Measurements from ENCODE around the gene LPAR6. TPM values are rescaled to one million over a fixed set of nuclear protein-coding genes. Genes with fewer than 3 reads are reported as not detected.

LPAR6 gene
- total and polyA plus RNA-seq, 2 experiments from 2014 or later = 6.6 to 8.1 TPM

- Histone ChIP-seq H3K9me2 (ENCODE audit: insufficient read depth) (no peaks in the 10 kb centered on the region), H3K36me3 (ENCODE audit: low read depth) (no peaks in the 10 kb centered on the region), H3K9ac (peak overlapping the region; percentile 84), H3K4me2 (ENCODE audit: unreplicated experiment) (peak overlapping the region; percentile 97), H3K79me2 (ENCODE audit: insufficient read depth) (peaks cover 79% of the 10 kb centered on the region), H3K4me1 (ENCODE audit: insufficient read depth) (peaks cover 5% of the 10 kb centered on the region; the same call in 1 of the 2 replicates), H3F3A (ENCODE audit: insufficient read depth) (peaks cover 16% of the 10 kb centered on the region; the same call in 1 of the 2 replicates), H2AFZ (peak overlapping the region; percentile 77), H3K27me3 (replicated peaks; ENCODE audit: insufficient read depth) (no peaks in the 10 kb centered on the region), H3K9me3 (ENCODE audit: low read depth) (no peaks in the 10 kb centered on the region), H3K4me3 (peak overlapping the region; percentile 84), H3K27ac (peak overlapping the region; percentile 83), H4K20me1 (ENCODE audit: insufficient read depth) (no peaks in the 10 kb centered on the region)
- TF ChIP-seq EZH2 (IDR thresholded peaks at IDR 0.05; ENCODE audit: insufficient read depth, poor library complexity, severe bottlenecking) (no peak), EZH2phosphoT487 (IDR thresholded peaks at IDR 0.05; ENCODE audit: insufficient read depth, low read depth) (0 out of 2 replicates have a peak, but pooled peaks have one; percentile 14)
- peak; percentile 51 for DNase-seq
- 1 to 2% methylated on average over 13 of the region's 13 CpGs for WGBS, 2 experiments (ENCODE audit: low coverage in 1 of 2, low lambda C conversion rate in 2 of 2, missing lambda C conversion rate in 2 of 2)
- in situ Hi-C loops (cut with MboI) = no loop called here
Observed at GRCh38 chr13:48411841-48412531, 927 bp downstream of the LPAR6 start.

- Histone ChIP-seq H3K9me2 (ENCODE audit: insufficient read depth) (no peaks in the 10 kb centered on the region), H3K4me3 (peak overlapping the region; percentile 84), H3K27ac (peak overlapping the region; percentile 83), H3F3A (ENCODE audit: insufficient read depth) (peaks cover 16% of the 10 kb centered on the region; the same call in 1 of the 2 replicates), H3K36me3 (ENCODE audit: low read depth) (no peaks in the 10 kb centered on the region), H3K9me3 (ENCODE audit: low read depth) (no peaks in the 10 kb centered on the region), H3K27me3 (replicated peaks; ENCODE audit: insufficient read depth) (no peaks in the 10 kb centered on the region), H4K20me1 (ENCODE audit: insufficient read depth) (no peaks in the 10 kb centered on the region), H3K79me2 (ENCODE audit: insufficient read depth) (peaks cover 86% of the 10 kb centered on the region), H2AFZ (peak overlapping the region; percentile 77), H3K9ac (peak overlapping the region; percentile 84), H3K4me2 (ENCODE audit: unreplicated experiment) (peak overlapping the region; percentile 97), H3K4me1 (ENCODE audit: insufficient read depth) (peaks cover 5% of the 10 kb centered on the region; the same call in 1 of the 2 replicates)
- TF ChIP-seq EZH2phosphoT487 (IDR thresholded peaks at IDR 0.05; ENCODE audit: insufficient read depth, low read depth) = no peak
- no peak for TF ChIP-seq EZH2 (IDR thresholded peaks at IDR 0.05; ENCODE audit: insufficient read depth, poor library complexity, severe bottlenecking)
- in situ Hi-C loops (cut with MboI) = no loop called here
- peak; percentile 26 for DNase-seq
- WGBS, 2 experiments (ENCODE audit: low coverage in 1 of 2, low lambda C conversion rate in 2 of 2, missing lambda C conversion rate in 2 of 2) = 0 to 2% methylated on average over 1 of the region's 1 CpG
Observed at GRCh38 chr13:48411147-48411794, 1.6 kb downstream of the LPAR6 start.

GRCh38 chr13:48410199-48410598, 2.7 kb downstream of the LPAR6 start:
- Histone ChIP-seq H3F3A (ENCODE audit: insufficient read depth) (peaks cover 16% of the 10 kb centered on the region; the same call in 1 of the 2 replicates), H3K4me1 (ENCODE audit: insufficient read depth) (peaks cover 12% of the 10 kb centered on the region), H3K4me3 (peak overlapping the region; percentile 84), H3K9me2 (ENCODE audit: insufficient read depth) (no peaks in the 10 kb centered on the region), H2AFZ (no peak overlapping the region), H3K27ac (no peak overlapping the region), H3K27me3 (replicated peaks; ENCODE audit: insufficient read depth) (no peaks in the 10 kb centered on the region), H3K9ac (peak overlapping the region; percentile 84), H3K9me3 (ENCODE audit: low read depth) (no peaks in the 10 kb centered on the region), H3K79me2 (ENCODE audit: insufficient read depth) (peaks cover 94% of the 10 kb centered on the region), H3K4me2 (ENCODE audit: unreplicated experiment) (peak overlapping the region; percentile 97), H3K36me3 (ENCODE audit: low read depth) (no peaks in the 10 kb centered on the region), H4K20me1 (ENCODE audit: insufficient read depth) (no peaks in the 10 kb centered on the region)
- in situ Hi-C loops (cut with MboI) = no loop called here
- WGBS, 2 experiments (ENCODE audit: low coverage in 1 of 2, low lambda C conversion rate in 2 of 2, missing lambda C conversion rate in 2 of 2) = 57 to 62% methylated on average over 5 of the region's 5 CpGs
- TF ChIP-seq EZH2phosphoT487 (IDR thresholded peaks at IDR 0.05; ENCODE audit: insufficient read depth, low read depth) (no peak), EZH2 (IDR thresholded peaks at IDR 0.05; ENCODE audit: insufficient read depth, poor library complexity, severe bottlenecking) (no peak)
- DNase-seq = peak; percentile 24

- peaks cover 43% of the 10 kb centered on the region for H3K4me1 ChIP-seq (ENCODE audit: insufficient read depth)
- H3F3A ChIP-seq (ENCODE audit: insufficient read depth) = peaks cover 19% of the 10 kb centered on the region
- 0 out of 2 replicates have a peak overlapping the region, but pooled peaks have one; percentile 58 for H3K9ac ChIP-seq
- no peak overlapping the region for H3K4me3 ChIP-seq
- H3K27ac ChIP-seq = no peak overlapping the region
- no peak overlapping the region for H3K4me2 ChIP-seq (ENCODE audit: unreplicated experiment)
- in situ Hi-C loops (cut with MboI) = no loop called here
- H4K20me1 ChIP-seq (ENCODE audit: insufficient read depth) = no peaks in the 10 kb centered on the region
- peaks cover 84% of the 10 kb centered on the region for H3K79me2 ChIP-seq (ENCODE audit: insufficient read depth)
- TF ChIP-seq EZH2 (IDR thresholded peaks at IDR 0.05; ENCODE audit: insufficient read depth, poor library complexity, severe bottlenecking) = no peak
- TF ChIP-seq EZH2phosphoT487 (IDR thresholded peaks at IDR 0.05; ENCODE audit: insufficient read depth, low read depth) = no peak
- no peaks in the 10 kb centered on the region for H3K9me2 ChIP-seq (ENCODE audit: insufficient read depth)
- H2AFZ ChIP-seq = no peak overlapping the region
- H3K9me3 ChIP-seq (ENCODE audit: low read depth) = no peaks in the 10 kb centered on the region
- DNase-seq = peak; percentile 23
- no peaks in the 10 kb centered on the region for H3K27me3 ChIP-seq (replicated peaks; ENCODE audit: insufficient read depth)
- H3K36me3 ChIP-seq (ENCODE audit: low read depth) = no peaks in the 10 kb centered on the region
Observed at GRCh38 chr13:48405875-48406274, 7.0 kb downstream of the LPAR6 start.

Measured in GM23248 (cell line).